ENCODE measurements around the gene AMIGO2.
"Not testable (repeated sequence)": the region's sequence is repeated elsewhere in the genome, so short reads cannot be mapped to it uniquely, and the experiment has no call there.

DNA sequence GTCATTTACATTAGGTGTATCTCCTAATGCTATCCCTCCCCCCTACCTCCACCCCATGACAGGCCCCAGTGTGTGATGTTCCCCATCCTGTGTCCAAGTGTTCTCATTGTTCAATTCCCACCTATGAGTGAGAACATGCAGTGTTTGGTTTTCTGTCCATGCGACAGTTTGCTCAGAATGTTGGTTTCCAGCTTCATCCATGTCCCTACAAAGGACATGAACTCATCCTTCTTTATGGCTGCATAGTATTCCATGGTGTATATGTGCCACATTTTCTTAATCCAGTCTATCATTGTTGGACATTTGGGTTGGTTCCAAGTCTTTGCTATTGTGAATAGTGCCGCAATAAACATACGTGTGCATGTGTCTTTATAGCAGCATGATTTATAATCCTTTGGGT is 37.5 kb upstream of the AMIGO2 start:
- TF ChIP-seq, protein P1, sequence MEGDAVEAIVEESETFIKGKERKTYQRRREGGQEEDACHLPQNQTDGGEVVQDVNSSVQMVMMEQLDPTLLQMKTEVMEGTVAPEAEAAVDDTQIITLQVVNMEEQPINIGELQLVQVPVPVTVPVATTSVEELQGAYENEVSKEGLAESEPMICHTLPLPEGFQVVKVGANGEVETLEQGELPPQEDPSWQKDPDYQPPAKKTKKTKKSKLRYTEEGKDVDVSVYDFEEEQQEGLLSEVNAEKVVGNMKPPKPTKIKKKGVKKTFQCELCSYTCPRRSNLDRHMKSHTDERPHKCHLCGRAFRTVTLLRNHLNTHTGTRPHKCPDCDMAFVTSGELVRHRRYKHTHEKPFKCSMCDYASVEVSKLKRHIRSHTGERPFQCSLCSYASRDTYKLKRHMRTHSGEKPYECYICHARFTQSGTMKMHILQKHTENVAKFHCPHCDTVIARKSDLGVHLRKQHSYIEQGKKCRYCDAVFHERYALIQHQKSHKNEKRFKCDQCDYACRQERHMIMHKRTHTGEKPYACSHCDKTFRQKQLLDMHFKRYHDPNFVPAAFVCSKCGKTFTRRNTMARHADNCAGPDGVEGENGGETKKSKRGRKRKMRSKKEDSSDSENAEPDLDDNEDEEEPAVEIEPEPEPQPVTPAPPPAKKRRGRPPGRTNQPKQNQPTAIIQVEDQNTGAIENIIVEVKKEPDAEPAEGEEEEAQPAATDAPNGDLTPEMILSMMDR (IDR thresholded peaks at IDR 0.05; ENCODE audit: insufficient read depth, low read depth, low read length): not testable (repeated sequence)
- not testable (repeated sequence) for TF ChIP-seq EZH2 (IDR thresholded peaks at IDR 0.05; ENCODE audit: insufficient read depth, low read length)
